SK-N-DZ (cell line): ENCODE measurements around the gene CAST.

Experiments used
- DNase-seq: peaks from one replicate; pipeline ENCODE4 v3.0.0-alpha.2; 2015; ENCODE audit warnings: low spot score

The CAST gene

DNA sequence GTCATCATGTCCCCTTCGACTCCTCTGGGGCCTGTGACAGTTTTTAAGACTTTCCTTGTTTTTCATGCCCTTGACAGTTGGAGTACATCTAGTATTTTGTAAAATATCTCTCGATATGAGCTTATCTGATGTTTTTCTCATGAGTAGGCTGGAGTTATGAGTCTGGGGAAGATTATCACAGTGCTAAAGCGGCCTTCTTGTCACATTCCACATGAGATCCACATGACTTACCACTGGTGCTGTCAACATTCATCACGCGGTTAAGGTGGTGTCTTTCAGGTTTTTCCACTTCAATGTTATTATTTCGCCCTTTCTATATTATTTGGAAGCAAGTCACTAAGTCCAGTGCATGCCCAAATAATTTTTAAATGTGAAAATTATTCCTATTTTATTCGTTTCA, 17.1 kb upstream of the CAST start:
- DNase-seq, result no peak

DNA sequence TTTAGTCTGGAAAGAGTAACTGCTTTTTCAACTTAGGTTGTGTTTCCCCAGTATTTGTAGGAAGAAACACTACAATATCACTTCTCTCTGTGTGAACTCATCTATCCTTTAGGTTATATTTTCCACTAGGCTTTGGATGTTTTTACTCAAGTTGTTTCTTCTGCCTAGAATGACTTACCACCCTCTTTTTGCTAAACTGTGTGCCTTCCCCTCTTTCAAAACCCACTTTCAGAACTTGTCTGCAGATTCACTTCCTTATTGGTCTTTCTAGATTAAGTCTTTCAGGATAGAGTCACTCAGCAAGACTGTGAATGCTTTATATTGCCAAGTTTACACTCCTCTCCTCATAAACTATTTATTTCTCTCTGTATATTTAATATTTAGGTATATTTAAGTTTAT, 14.2 kb upstream of the CAST start:
- no peak for DNase-seq

DNA sequence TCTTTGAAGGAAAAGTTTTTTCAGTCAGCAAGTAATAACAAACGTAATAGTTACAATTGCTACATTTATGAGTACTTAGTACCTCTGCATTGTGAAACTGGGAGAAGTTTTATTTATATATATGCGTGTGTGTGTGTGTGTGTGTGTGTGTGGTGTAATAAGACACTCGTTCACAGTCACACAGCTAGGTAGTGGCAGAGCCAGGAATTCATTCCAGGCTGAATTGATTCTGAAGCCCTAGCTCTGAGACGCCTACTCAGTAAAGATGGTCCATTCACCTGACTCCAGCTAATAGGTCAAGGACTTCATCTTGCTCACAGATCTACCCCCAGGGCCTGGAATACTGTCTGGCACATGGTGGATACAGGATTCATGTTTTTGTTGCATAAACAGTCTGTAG, 13.6 kb upstream of the CAST start:
- no peak for DNase-seq

GRCh38 chr5:96649251-96649662, 12.9 kb upstream of the CAST start:
- no peak for DNase-seq

DNA sequence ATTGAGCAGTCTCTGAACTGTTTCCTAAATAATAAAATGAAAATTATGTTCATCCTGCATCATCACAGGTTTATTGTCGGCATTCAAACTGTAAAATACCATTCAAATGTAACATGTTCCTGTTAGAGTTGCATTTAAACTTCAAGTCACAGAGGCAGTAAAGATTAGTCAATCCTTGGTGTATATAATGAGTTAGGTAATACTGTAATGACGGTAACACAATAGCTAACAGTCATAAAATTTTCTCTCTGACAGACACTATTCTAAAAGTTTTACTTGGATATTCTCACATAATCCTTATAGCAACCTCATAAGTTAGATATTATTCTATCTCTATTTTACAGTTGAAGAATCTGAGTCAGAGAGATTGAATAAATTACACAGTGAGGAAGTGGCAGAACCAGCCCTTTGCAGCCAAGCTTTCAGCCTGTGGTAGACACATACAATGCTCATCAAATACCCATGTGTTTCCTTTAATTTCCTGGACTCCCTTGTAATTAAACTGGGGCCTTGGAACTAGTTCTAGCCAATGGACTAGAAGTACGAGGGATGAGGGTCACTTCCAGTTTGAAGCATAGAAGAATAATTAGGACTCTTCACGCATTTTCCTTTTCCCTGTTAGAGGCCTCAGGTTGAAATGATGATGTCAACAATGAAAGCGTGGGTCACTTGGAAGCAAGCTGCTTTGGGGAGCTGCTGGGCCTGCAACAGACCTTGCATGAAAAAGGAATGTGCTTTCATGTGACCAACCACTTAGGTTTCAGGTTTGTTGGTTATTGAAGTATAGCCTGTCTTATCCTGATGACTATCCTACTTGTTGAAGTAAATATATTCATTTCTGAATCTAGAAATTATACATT, 12.3 kb upstream of the CAST start:
- DNase-seq, result no peak

DNA sequence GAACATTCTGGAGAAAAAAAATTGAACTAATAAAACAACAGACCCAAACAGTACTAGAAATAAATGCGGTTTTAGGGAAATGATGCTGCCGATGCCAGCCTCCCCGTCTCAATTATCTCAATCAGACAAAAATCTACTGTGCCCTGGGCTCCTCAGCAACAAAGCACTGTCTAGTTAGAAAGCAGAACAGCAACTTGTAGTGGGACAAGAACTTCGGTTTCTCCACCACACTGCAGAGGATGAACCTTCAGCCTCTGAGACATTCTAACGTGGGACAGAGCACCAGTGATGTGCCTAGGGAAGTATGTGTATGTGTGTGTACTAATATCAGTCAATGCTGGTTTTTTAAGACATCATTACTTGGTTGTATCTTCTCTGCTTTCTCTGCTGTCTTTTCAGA, 11.1 kb upstream of the CAST start:
- no peak for DNase-seq

DNA sequence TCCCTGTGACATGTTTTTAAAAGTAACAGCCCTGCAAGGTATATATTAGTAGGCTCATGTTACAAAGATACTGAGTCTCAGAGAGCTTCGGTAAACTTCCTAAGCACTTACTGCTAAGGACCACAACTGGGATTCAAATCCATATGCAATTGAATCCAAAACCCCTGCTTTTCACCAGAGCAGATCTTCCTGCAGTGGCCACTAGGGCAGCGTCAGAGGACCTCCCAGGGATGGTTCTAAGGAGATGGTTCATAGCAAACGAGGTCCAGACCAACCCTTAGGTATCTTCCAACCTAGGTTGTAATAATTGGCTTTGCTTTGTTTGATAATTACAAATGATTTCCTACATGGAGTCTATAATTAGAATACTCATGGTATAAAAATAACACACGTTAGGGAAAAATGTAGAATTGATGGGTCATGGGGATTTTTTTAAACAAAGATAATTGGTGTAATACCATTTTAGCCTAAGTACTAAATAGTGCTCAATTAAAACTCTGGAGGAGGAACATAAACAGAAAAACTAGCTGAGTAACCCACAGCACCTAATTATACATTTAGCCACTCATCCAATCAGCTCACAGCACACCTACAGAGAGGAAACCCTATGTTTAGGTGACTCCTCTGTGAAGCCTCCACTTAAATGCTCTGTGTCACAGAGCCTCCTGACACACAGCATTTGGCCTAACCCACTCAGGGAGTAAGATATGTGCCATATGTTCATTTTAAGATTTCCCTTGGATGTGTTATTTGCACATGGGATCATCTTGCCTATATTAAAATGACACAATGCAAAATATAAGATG, 10.0 kb upstream of the CAST start:
- no peak for DNase-seq

DNA sequence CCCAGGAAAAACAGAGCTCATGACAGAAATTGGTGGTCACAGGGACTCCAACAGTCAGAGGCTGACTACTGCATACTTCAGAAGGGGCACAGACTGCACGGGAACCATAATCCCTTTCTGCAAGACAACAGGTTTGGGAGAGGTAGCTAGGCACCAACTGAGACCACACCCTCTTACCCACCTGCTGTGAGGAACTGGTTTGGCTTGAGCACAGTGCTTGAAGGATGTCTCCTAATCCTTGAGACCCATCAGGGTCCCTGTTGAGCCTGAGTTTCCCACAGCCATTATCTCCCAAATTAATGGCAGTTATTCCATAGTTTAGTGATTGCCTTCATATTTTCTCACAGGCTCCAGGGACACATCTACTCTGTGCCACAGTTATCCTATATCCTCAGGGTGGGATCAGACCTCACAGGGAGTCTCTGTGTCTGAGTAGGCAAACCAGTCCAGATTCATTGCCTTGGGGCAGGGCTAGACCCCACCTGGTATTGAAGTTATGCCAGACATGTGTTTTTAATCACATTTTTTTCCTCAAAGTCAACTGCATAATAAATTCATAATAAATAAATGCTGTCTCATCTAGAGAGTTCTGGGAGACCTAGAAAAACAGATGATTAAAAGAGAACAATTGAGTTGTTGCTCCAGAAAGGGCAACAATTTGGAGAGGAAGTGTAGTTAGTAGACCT, 9.3 kb upstream of the CAST start:
- no peak for DNase-seq

GRCh38 chr5:96654209-96654608, 8.0 kb upstream of the CAST start:
- no peak for DNase-seq

DNA sequence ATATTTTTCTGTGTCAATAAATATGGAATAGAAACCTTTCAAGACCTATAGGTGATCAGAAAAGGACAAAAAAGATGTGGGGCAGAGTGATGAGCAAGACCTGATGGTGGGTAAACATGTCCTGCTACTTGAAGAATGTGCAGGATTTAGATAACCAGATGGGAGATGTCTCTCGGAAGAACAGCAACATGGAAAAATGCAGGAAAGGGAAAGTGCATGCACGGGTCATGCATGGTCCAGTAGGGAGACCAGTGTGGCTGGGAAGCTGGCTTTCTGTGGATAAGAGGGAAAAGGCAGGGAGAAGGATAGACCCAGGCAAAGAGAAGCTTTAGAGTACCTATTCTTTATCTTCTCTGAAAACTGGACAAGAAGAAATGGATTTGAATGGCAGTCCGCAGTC, 7.1 kb upstream of the CAST start:
- DNase-seq, result no peak

DNA sequence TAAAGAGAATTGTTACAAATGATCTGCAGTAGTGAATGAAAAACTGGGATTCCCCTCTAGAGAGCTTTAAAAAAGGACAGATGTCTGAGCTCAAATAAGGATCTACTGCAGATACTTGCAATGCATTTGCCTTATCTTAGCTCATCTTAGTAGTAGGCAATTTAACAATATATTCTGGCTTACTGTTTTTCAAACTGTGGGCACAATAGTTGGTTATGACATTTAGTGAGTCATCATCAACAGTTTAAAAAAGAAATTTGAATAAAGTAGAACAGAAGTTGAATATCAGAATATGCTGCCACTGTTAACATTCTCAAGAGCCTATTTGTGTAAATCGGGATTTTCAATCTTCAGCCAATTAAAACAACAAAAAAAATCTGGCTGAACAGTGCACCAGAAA, 6.7 kb upstream of the CAST start:
- DNase-seq, result no peak

DNA sequence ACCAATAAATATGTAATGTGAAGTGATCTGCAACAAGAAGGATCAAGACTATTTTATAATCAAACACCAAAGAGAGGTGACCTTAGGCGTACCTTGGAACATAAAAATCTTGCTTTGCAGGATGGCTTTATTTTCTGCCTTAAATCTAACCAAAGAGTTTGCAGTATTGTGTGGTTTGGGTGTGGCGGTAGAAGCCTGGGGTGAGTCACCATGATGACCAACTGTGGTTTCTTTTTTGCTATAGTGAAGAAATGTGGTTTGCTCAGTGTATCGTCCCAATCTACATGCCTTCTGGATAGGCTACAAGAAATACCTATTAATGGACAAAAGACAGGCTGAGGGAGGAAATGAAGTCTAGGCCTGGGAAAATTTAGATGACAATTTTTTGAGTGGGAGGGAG, 5.1 kb upstream of the CAST start:
- no peak for DNase-seq

DNA sequence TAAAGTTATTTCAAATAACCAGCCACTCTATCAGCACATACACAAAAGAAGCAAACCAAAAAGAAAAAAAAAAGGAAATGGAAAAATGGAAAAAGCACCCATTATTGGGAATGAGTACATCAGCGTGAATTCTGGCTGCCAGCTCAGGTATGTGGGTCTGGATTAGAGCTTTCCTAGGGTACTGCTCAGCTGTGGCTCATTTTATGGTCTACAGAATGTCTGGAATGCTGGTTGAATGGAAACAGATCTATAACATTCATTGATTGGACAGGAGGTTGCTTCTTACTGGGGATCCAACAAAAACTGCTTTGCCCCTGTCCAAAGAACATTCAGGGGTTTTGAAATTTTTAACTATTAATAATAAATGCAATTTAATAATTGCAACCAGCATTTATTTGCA, 3.9 kb upstream of the CAST start:
- DNase-seq, result no peak

DNA sequence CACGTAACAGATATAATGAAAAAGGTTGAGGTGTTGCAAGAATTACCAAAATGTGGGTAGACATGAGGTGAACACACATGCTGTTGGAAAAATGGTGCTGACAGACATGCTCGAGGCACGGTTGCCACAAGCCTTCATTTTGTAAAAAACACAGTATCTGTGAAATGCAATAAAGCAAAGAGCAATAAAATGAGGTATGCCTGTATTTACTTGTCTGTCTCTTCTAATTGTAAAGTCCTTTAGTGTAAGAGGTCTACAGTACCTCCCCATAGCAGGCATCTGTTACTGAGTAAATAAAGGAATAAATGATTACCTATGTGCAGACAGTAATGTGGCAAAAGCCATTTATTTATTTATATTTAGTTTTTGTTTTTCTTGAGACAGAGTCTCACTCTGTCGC, 3.0 kb upstream of the CAST start:
- DNase-seq, result no peak

DNA sequence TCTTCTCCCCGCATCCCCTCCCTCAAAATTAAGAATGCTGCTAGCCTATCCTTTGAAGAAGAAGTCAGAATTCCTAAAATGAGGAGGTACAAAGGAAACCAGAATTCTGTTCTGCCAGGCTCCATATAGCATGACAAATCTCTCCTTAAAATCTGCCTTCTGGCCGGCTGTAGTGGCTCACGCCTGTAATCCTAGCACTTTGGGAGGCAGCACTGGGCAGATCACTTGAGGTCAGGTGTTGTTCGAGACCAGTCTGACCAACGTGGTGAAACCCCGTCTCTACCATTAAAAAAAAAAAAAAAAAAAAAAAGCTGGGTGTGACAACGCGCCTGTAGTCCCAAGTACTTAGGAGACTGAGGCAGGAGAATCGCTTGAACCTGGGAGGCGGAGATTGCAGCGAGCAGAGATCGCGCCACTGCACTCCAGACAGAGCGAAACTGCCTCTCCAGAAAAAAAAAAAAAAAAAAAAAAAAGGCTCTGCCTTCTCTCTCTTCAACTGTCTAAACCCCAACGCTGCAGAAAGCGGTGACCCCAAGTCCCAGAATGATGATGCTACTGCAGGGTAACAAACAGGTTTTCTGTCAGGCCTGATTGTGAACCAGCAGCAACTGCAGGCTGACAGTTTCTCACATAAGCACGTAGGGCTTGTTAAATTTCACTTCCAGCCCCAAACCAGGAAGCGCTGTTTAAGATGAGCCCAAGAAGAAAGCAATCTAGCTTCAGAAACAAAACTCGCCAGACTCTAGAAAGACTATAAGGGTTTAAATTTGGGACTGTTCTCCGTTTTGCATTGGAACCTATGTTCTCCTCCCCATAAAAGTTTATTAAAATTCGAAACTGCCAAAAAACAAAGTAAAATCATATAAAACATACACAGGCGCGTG, 963 bp upstream of the CAST start:
- no peak for DNase-seq

GRCh38 chr5:96662725-96663518, 746 bp downstream of the CAST start:
- DNase-seq, result no peak

DNA sequence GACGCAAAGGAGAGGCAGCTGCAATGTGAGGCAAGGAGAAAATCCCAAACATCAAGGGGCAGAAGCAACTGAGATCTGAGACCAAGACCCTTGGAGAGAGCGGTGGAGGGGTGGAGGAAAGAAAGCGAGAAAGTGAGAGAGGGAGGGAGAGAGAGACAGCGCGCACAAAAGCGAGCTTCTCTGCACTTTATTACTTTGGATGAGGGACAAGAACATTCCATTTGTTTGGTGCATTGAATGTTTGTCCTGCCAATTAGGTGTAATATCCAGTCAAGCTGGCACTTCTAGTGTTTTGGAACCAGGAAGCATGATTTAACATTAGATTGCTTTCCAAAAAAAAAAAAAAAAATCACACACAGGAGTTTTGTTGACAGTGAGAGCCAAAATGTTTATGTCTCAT, 1.4 kb downstream of the CAST start:
- no peak for DNase-seq

DNA sequence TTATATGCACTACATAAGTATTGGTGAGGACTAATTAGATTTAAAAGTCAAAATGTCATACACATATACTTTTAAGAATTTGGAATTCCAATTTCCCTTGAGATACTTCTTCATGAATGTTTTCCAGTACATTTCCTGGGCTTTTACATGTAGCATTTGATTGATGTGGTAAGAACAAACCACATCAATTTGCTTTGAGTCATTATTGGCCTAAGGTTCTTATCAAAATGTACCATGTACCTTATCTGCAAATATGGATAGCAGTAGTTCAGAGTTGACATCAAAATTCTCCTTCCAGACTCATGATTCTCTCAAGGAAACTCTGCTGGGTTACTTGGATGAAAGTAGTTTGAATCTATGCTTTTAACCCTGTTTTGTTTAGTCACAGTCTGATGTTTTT, 2.5 kb downstream of the CAST start:
- no peak for DNase-seq

- no peak for DNase-seq
These were observed 6.5 kb downstream of the CAST start for GRCh38 chr5:96668725-96669124.

DNA sequence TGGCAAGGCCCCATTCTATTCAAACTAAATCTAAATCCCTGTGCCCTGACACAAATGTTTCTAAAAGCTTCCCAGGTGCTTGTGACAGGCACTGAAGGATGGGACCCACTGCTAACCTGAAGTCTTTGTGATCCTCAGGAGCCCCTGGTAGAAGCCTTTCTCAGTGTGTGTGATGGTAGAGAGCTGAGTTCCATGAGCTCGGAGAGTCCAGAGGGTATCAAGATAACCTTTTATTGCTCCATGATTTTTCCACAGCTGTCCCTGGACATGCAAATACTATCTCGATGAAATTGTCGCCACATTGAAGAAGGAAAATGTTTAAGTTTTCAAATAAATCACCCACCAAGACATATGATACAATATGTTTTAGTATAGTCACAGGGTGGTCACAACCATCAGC, 7.7 kb downstream of the CAST start:
- DNase-seq, result no peak

GRCh38 chr5:96671441-96671840, 9.3 kb downstream of the CAST start:
- no peak for DNase-seq
